ENCODE measurements around the gene MAPK4. TPM values are rescaled to one million over a fixed set of nuclear protein-coding genes. Genes with fewer than 3 reads are reported as not detected.

MAPK4 gene
- total and polyA plus RNA-seq, 2 of the 4 experiments (the other 2 are of a cell fraction): not detected

DNA sequence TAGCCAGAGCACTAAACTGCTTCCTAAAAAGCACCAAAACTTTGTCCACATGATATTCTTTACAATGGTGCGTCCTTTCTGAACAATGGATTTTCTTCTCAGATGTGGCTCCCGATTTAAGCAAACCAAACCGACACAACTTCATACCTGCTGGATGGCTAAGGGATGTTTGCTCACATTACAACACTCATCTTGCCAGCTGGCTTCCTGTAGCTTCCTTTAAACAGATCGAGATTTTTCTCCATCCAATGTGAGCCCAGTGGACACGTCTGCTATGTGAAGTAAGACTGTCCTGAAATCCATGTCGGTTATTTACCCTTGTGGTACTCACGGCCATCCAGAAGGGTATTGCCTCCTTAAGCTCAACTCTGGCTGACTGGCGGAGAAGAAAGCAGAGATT is 126.5 kb downstream of the MAPK4 start:
- Histone ChIP-seq H3K23ac (ENCODE audit: low read depth, low read length) (no peak overlapping the region), H2AK5ac (ENCODE audit: low read depth, low read length) (no peak overlapping the region), H3K4me3 (ENCODE audit: insufficient read depth, low read depth, low read length) (no peak overlapping the region), H3K14ac (replicated peaks; ENCODE audit: low read depth, low read length) (no peak overlapping the region), H3K27me3 (ENCODE audit: control insufficient read depth, insufficient read depth, low read length) (no peaks in the 10 kb centered on the region), H3K18ac (ENCODE audit: low read depth, low read length) (no peak overlapping the region), H3K56ac (ENCODE audit: extremely low read depth, insufficient read depth, low read length) (no peak overlapping the region), H2AK9ac (replicated peaks; ENCODE audit: low read depth, low read length, poor library complexity) (no peak overlapping the region), H2BK120ac (ENCODE audit: low read depth, low read length) (no peak overlapping the region), H2BK20ac (ENCODE audit: low read depth, low read length) (no peak overlapping the region), H3K4ac (ENCODE audit: low read depth, low read length) (no peak overlapping the region), H2BK5ac (ENCODE audit: low read depth, low read length, poor library complexity, severe bottlenecking) (no peak overlapping the region), H2BK15ac (ENCODE audit: low read depth, low read length) (no peak overlapping the region), H3K9me1 (ENCODE audit: insufficient read depth, low read length) (no peaks in the 10 kb centered on the region), H3K4me2 (ENCODE audit: low read depth, low read length) (no peak overlapping the region), H4K5ac (ENCODE audit: low read depth, low read length) (no peak overlapping the region), H3K36me3 (ENCODE audit: control insufficient read depth, insufficient read depth, low read length) (no peaks in the 10 kb centered on the region), H3K27ac (ENCODE audit: insufficient read depth, low read length) (no peak overlapping the region), H3K9ac (ENCODE audit: low read depth, low read length) (no peak overlapping the region), H4K8ac (ENCODE audit: low read depth in 2 of 2, low read length in 2 of 2) (no peak overlapping the region), H4K20me1 (ENCODE audit: insufficient read depth, low read length) (no peaks in the 10 kb centered on the region), H2AFZ (replicated peaks; ENCODE audit: low read length, poor library complexity) (no peak overlapping the region), H3K79me1 (ENCODE audit: low read depth in 1 of 2, low read length in 2 of 2) (no peaks in the 10 kb centered on the region), H4K91ac (ENCODE audit: insufficient read depth, low read depth, low read length) (no peak overlapping the region), H3K4me1 (ENCODE audit: control insufficient read depth, insufficient read depth, low read length) (no peaks in the 10 kb centered on the region), H3K9me3 (ENCODE audit: control insufficient read depth, insufficient read depth, low read length) (no peaks in the 10 kb centered on the region)
- no peak for DNase-seq
- CTCF ChIA-PET: interaction anchor here (0.8 kb wide), 1 partner anchor 13 kb away, joined by 3 read pairs; no protein-coding TSS in a partner anchor
- intact Hi-C loops (cut with micrococcal nuclease) (no loop called here), in situ Hi-C loops (cut with MboI; ENCODE audit: low sequenced_read_pairs) (no loop called here), dilution Hi-C loops (cut with HindIII; ENCODE audit: low sequenced_read_pairs, unreplicated experiment) (no loop called here)
- no peak for ATAC-seq (ENCODE audit: low read depth)
- BruUV-seq (replicated peaks): no TSS peak
- POLR2A ChIA-PET (ENCODE audit: unreplicated experiment): no interaction called here
- TF ChIP-seq, protein P1, sequence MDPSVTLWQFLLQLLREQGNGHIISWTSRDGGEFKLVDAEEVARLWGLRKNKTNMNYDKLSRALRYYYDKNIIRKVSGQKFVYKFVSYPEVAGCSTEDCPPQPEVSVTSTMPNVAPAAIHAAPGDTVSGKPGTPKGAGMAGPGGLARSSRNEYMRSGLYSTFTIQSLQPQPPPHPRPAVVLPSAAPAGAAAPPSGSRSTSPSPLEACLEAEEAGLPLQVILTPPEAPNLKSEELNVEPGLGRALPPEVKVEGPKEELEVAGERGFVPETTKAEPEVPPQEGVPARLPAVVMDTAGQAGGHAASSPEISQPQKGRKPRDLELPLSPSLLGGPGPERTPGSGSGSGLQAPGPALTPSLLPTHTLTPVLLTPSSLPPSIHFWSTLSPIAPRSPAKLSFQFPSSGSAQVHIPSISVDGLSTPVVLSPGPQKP (IDR thresholded peaks at IDR 0.05; ENCODE audit: borderline replicate concordance, low read depth, low read length): no peak
- TF ChIP-seq MXI1 (IDR thresholded peaks at IDR 0.05; ENCODE audit: borderline replicate concordance, low read depth, low read length): no peak
- no peak for TF ChIP-seq CEBPB (IDR thresholded peaks at IDR 0.05; ENCODE audit: low read depth, low read length)
- no peak for TF ChIP-seq SMC3 (IDR thresholded peaks at IDR 0.05; ENCODE audit: low read depth, low read length)
- no peak for TF ChIP-seq BHLHE40 (IDR thresholded peaks at IDR 0.05; ENCODE audit: low read depth, low read length)
- no peak for TF ChIP-seq POLR2A (IDR thresholded peaks at IDR 0.05; ENCODE audit: low read depth, low read length)
- no peak for TF ChIP-seq CHD1 (IDR thresholded peaks at IDR 0.05; ENCODE audit: low read depth, low read length)
- TF ChIP-seq, protein P2, sequence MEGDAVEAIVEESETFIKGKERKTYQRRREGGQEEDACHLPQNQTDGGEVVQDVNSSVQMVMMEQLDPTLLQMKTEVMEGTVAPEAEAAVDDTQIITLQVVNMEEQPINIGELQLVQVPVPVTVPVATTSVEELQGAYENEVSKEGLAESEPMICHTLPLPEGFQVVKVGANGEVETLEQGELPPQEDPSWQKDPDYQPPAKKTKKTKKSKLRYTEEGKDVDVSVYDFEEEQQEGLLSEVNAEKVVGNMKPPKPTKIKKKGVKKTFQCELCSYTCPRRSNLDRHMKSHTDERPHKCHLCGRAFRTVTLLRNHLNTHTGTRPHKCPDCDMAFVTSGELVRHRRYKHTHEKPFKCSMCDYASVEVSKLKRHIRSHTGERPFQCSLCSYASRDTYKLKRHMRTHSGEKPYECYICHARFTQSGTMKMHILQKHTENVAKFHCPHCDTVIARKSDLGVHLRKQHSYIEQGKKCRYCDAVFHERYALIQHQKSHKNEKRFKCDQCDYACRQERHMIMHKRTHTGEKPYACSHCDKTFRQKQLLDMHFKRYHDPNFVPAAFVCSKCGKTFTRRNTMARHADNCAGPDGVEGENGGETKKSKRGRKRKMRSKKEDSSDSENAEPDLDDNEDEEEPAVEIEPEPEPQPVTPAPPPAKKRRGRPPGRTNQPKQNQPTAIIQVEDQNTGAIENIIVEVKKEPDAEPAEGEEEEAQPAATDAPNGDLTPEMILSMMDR (conservative IDR thresholded peaks at IDR 0.05; ENCODE audit: low read depth, low read length): no peak
- TF ChIP-seq RFX5 (IDR thresholded peaks at IDR 0.05; ENCODE audit: low read depth, low read length): no peak
- TF ChIP-seq, protein P3, sequence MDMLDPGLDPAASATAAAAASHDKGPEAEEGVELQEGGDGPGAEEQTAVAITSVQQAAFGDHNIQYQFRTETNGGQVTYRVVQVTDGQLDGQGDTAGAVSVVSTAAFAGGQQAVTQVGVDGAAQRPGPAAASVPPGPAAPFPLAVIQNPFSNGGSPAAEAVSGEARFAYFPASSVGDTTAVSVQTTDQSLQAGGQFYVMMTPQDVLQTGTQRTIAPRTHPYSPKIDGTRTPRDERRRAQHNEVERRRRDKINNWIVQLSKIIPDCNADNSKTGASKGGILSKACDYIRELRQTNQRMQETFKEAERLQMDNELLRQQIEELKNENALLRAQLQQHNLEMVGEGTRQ (IDR thresholded peaks at IDR 0.05; ENCODE audit: low read depth, low read length): no peak
- TF ChIP-seq RCOR1 (IDR thresholded peaks at IDR 0.05; ENCODE audit: insufficient replicate concordance, low read length): no peak
- no peak for TF ChIP-seq FOS (IDR thresholded peaks at IDR 0.05; ENCODE audit: low read depth, low read length)
- TF ChIP-seq MAFK (IDR thresholded peaks at IDR 0.05; ENCODE audit: low read depth, low read length): no peak
- TF ChIP-seq RAD21 (IDR thresholded peaks at IDR 0.05; ENCODE audit: low read length): no peak
- no peak for TF ChIP-seq NFE2L2 (IDR thresholded peaks at IDR 0.05; ENCODE audit: low read depth, low read length)
- TF ChIP-seq MAZ (IDR thresholded peaks at IDR 0.05; ENCODE audit: borderline replicate concordance, low read depth, low read length): no peak
- WGBS, 2 experiments (ENCODE audit: extremely low coverage in 2 of 2, insufficient read length in 1 of 2): 37% methylated on average over 2 of the region's 8 CpGs; no CpG with 5 or more reads in 1 of the 2 experiments
